ENCODE data around the gene ANKRD30BL.
"Not testable (repeated sequence)": the region's sequence is repeated elsewhere in the genome, so short reads cannot be mapped to it uniquely, and the experiment has no call there.

The ANKRD30BL gene, protein sequence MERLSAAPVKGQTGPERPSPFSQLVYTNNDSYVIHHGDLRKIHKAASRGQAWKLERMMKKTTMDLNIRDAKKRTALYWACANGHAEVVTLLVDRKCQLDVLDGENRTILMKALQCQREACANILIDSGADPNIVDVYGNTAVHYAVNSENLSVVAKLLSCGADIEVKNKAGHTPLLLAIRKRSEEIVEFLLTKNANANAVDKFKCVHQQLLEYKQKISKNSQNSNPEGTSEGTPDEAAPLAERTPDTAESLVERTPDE

DNA sequence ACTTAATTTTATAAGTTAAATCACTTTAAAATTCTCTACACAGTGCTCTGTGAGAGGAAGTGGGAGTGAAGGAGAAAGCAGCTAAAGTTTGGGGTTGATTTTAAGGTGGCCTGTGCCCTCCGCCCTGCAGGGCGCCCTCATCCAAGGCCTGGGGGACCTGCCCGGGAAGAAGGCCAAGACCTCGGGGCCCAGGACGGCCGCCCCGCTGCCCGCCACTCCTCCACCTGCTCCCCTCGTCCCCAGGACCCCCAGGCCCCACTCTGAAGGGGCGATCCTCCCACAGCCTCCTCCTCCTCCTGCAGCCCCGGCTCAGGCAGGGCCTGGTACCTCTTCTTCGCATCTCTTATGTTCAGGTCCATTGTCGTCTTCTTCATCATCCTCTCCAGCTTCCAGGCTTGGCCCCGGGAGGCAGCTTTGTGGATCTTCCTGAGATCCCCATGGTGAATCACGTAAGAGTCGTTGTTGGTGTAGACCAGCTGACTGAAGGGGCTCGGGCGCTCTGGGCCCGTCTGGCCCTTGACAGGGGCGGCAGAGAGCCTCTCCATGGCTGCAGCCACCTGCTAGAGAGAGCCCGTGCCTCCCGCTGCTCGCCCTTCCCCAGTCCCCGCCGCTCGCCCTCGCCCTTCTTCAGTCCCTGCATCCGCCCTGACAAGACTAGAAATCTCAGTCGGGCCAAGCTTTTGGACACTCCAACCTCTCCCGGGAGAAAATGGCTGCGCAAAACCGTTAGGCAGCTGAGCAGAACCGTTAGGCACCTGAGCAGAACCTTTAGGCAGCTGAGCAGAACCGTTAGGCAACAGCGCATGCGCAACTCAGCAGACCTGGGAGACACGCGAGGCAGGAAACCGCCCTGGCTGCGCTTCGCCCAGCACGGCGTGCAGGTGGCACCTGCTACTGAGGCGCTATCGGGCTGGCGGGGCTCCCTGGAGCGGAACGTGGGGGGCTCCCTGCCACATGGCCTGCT, at the start of gene ANKRD30BL:
Gene ANKRD30BL (minus strand): TSS at position 792 of the 964 bp plus-strand sequence. CDS start 247 bp downstream, at position 545.
- DNase-seq (ENCODE audit: low read depth in 2 of 2): not testable (repeated sequence)

DNA sequence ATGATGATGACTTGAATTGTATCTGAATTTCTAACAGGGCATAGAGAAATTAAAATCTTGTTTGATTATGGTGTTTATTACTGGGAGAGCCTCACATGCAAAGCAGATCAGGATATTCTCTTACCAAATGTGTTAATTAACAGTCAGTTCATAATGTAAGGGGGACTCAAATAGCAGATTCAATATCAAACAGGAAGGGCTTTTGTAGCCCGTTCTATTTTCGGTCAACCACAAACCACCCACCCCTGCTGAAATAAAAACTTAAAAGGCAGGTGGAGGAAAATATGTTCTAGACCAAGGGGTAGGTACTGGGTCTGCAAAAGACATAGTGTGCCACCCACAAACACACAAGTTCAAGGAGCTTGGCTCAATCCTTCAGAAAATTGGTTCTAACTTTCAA, 41.1 kb upstream of the ANKRD30BL start:
- not testable (repeated sequence) for DNase-seq (ENCODE audit: low read depth in 2 of 2)

DNA sequence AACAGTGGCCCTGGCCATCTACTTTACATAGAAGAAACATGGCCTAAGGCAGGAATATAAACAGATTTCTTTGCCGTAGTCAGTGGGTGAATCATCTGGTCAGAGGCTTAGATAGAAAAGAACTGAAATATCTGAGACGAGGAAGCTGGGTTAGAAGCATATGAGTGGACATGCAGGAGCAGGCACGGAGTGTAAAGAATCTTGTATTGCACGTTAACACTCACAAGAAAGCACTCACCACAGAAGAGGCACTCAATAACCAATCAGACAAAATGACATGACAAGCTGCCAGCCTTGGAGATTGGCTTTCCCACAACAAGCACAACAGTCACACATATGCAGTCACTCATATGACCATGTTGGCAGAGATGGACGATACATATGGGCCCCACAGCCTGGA, 31.1 kb upstream of the ANKRD30BL start:
- not testable (repeated sequence) for DNase-seq (ENCODE audit: low read depth in 2 of 2)

DNA sequence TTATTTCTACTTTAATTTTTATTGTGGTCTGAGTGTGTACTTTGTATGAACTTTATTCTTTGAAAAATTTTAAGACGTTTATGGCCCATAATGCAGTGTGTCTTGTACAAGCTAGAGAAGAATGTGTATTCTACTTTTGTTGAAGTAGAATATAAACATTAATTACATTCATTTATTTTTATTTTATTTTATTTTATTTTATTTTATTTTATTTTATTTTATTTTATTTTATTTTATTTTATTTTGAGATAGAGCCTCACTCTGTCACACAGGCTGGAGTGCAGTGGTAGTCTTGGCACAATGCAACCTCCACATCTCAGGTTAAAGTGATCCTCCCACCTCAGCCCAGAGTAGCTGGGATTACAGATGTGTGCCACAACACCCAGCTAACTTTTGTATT, 5.3 kb upstream of the ANKRD30BL start:
- not testable (repeated sequence) for DNase-seq (ENCODE audit: low read depth in 2 of 2)

DNA sequence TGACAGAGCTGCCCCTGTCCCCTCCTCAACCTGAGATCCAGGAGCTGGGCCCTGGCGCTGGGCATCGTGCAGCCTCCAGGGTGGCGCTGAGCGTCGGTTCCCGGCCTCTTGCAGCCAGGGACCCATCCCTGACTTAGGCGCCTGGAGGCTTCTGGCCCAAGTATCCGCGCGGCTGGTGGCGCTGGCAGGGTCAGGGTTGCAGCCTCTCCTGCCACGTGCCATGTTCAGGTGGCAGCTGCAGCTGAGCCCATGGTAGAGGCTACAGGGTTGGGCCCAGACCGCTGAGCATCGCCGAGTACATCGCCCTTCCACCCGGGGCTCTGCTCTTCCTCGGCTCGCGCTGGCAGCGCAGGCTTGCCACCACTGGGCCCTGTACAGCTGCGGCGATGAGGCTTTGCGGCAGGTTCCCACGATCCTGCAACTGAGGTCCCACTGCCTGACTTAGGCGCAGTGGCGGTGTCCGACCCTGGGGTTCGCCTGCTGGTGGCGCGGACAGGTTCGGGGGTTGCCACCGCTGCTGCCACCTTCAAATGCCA, 441 bp upstream of the ANKRD30BL start:
- DNase-seq (ENCODE audit: low read depth in 2 of 2): not testable (repeated sequence)

DNA sequence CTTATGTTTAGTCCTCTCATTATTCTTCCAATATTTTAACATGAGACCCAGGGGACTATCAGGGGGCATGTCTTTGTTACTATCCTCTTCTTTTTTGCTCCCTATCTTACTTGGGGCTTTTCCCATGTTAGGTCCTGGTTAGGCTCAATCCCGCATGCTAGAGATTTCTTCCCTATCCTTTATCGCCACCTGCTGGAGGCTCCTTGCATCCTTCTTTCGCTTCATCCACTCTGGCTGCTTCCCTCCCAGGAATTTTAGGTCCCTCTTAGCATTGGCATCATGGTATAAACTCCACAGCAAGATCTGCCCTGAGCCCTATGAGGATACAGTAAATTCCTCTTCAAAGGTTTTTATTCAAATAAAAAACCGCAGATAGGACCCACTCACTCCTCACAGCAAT, 15.0 kb downstream of the ANKRD30BL start:
- not testable (repeated sequence) for DNase-seq (ENCODE audit: low read depth in 2 of 2)

Data from stimulated activated CD4-positive, alpha-beta T cell treated with anti-CD3 and anti-CD28 coated beads, Interleukin-1b, Interleukin-23, amount 100 ng/mL, for 1 hour (primary cell).